Renal cortical epithelial cell (primary cell): ENCODE data around the gene RREB1. TPM values are rescaled to one million over a fixed set of nuclear protein-coding genes. Genes with fewer than 3 reads are reported as not detected.

ENCODE experiments used
- DNase-seq: peaks from one replicate; pipeline ENCODE4 v3.0.0-alpha.2; 2011; ENCODE audit warnings: low read depth
- total RNA-seq: library from RNA; depleted of rRNA; stranded (reverse); fragments of >200 nt; gene quantifications from 2 replicates; pipeline ENCODE4 v1.2.3, GENCODE V29; 2014

Gene RREB1
- total RNA-seq, 1 donor from 2014 or later = 42.6 TPM

DNA sequence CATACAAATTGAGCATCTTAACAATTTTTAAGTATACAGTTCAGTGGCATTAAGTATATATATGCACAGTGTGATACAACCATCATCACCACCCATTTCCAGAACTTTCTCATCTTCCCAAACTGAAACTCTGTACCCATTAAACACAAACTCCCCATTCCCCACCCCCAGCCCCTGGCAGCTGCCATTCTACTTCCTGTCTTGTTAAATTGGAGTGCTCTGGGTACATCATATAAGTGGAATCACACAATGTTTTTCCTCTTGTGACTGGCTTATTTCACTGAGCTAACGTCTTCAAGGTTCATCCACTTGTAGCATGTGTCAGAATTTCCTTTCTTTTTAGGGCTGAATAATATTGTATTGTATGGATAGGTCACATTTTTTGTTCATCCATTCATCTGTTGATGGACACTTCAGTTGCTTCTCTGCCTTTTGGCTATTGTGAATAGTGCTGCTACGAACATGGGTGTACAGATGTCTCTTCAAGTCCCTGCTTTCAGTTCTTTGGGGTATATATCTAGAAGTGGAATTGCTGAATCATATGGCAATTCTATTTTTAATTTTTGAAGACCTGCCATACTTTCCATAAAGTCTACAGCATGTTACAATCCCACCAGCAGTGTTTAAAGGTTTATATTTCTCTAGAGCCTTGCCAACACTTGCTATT is 19.6 kb upstream of the RREB1 start:
- DNase-seq = no peak

DNA sequence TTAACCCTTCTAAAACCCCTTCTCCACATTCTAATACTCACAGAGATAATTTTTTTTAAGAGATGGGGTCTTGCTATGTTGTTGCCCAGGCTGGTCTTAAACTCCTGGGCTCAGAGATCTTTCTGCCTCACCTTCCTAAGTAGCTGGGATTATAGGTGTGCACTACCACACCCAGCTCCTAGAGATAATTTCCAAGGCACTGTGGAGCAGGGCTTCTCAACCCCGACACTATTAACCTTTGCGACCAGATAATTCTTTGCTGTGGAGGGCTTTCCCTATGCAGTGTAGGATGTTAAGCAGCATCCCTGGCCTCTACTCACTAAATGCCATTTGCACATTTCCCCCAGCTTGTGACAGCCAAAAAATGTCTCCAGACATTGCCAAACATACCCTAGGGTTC is 8.8 kb upstream of the RREB1 start:
- no peak for DNase-seq

DNA sequence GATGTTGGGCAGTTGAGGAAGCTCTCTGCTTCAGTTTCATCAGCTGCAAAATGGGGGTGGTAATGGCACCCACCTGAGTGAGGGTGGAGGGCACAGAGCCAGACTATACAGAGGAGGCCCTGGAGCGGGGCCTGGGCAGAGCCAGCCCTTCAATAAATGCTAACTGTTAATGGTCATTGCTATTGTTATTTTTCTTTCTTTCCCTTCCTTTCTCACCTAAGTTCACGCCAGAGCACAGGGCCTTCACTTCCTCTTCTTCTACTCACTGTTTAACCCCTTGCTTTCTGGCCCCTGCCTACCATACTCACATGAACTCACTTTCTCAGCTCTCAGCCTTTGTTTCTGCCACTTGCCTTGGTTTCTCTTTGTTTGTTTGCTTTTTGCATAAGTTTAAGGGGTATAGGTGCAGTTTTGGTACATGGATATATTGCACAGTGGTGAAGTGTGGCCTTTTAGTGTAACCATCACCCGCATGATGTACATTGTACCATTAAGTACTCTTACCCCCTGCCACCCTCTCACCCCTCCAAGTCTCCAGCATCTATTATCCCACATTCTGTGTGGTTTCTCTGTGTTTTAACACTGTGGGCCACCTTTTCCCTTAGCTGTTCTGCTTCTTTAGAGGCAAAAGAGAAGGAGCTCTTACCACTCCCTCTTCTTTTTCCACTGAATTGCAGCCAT is 7.5 kb upstream of the RREB1 start:
- no peak for DNase-seq

- DNase-seq = no peak
Observed at GRCh38 chr6:7100753-7101081, 7.0 kb upstream of the RREB1 start.

- peak; percentile 21 for DNase-seq
Observed at GRCh38 chr6:7101290-7101689, 6.5 kb upstream of the RREB1 start.

GRCh38 chr6:7104752-7105151 is 3.0 kb upstream of the RREB1 start:
- no peak for DNase-seq

DNA sequence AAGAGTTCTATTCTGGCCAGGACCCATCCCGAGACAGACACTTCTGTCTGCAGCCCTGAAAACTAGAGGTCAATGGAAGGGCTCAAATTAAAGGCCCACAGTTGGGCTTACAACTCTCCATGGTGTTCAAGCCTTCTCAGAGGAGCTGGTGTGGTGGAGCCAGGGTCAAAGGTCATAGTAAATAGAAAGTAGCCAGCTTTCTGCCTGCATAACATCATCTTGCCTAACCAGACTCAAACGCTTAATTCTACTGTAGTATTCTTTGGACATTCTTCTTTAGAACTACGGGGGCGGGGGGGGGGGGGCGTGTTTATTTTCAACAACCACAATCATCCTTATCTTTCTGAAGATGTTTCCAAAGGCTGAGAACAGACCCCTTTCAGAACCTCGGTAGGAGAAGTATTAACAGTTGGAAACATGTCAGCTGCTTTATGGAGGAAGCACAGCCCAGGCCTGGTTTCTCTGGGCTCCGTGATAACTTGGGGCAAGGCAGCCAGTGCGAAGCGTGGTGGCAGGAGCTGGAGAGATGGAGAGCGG is 1.5 kb upstream of the RREB1 start:
- DNase-seq = no peak

DNA sequence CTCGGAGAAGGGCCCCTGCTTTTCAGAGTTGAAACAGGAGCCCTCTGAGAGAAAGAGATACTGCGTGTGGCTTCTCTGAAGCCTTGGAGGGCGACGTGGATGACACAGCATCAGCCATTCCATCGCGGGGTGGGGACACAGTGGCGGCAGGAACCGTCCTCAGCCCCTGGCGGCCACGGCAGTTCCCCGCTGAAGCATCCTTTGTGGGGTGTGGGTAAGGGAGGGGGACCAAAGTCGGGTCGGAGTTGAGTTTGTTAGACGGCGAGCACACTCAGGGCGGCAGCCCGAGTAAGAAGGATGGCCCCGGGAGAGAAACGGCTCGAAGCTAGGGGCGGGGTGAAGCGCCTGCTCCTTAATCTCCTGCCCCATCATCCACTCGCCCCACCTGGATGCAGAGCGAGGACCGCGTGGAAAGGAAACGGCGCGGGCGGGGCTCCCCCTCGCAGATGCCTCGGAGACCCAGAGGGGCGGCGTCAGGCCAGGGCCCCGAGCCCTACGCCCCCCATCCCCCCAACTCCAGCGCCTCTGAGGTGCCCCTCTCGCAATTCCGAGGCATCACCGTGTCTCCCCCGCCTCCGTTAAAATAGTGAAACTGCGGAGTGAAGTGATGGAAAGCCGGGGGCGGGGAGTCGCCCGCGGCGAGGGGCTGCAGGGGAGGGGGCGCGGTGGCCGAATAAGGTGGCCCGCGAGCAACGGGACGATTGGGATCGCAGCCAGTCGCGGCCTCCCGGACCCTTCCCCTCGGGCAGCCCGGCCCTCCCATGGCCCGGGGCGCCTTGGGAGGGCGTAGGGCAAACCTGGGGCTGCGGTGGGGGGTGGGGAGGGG is 796 bp upstream of the RREB1 start:
- no peak for DNase-seq

DNA sequence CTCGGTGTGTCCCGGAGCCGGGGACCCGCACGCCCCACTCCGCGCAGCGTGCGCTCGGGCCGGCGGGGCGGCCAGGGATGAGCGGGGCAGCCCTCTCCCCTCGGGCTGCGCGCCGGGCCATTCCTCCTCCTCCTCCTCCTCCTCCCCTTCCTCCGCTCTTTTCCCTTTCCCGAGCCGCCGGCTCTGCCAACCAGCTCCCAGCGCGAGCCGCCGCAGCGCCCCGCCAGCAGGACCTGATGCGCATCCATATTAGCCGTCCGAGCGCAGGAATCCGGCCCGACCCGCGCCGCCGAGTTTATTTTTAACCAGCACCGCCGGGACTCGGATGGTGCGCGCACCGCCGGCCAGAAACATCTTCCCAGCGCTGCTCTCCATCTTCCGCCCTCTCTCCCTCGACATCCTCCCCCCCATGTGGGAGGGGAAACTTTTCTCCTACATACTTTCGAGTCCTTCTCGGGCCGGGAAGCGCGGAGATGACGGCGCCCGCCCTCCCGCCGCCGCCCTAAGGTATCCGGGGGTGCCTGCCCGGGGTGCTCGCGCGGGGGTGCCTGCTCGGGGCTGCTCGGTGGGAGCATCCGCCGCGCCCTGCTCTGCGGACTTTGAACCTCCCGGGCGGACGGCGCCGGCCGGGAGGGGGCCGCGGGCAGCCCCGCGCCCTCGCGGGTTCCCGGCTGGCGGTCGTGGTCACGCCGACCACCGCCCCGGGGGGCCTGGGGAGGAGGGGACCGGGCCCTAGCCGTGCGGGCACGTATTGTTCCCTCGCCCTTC is 619 bp downstream of the RREB1 start:
- no peak for DNase-seq

- DNase-seq = peak; percentile 61
Observed at GRCh38 chr6:7108964-7109836, 1.4 kb downstream of the RREB1 start.

GRCh38 chr6:7110092-7110792 is 2.5 kb downstream of the RREB1 start:
- no peak for DNase-seq

DNA sequence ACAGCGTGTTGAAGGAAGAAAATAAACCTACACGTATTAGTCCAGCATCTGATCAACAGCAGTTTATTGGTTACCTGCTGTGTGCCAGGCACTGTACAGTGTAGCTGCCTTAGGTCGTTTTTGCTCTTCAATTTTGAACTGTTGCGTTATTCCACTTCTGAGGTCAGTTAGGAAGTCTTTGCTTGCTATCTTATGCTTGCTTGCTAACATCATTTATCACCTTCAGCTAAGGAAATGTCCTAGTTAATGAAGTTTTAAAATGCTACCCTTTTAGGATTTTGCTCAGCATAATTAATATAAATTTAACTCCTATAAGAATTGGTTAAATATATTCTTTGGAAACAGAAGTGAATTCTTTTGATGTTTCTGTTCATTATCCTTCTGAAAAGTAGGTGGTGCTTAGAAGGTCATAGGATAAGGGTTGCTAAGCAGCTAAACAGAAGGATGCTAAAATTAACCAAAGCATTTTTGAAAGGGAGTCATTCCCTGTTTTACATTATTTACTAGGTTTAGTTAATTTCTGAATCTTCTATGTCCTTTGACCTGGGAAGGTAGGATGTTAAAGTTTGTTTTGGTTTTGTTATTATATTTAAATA is 3.4 kb downstream of the RREB1 start:
- no peak for DNase-seq

DNA sequence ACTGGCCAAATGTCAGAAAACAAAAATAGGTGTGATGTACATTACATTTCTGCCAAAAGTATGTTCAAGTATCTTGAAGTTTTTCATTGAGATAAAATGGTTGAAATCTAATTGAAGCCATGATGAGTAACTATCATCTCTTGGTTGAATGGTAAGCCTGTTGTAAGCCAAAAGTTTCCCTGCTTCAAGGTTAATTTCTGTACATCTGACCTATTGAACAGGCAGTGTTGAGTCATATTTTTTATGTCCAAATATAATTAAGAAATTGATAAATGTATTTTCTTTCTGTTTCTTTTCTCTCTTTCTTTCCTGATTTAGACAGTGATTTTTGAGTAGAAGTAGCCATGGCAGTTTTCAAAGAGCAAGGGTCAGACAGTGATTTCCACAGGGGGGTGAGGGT is 4.4 kb downstream of the RREB1 start:
- no peak for DNase-seq

GRCh38 chr6:7112741-7113313 is 5.1 kb downstream of the RREB1 start:
- DNase-seq = peak; percentile 55

- DNase-seq = no peak
Observed at GRCh38 chr6:7114744-7115458, 7.1 kb downstream of the RREB1 start.

DNA sequence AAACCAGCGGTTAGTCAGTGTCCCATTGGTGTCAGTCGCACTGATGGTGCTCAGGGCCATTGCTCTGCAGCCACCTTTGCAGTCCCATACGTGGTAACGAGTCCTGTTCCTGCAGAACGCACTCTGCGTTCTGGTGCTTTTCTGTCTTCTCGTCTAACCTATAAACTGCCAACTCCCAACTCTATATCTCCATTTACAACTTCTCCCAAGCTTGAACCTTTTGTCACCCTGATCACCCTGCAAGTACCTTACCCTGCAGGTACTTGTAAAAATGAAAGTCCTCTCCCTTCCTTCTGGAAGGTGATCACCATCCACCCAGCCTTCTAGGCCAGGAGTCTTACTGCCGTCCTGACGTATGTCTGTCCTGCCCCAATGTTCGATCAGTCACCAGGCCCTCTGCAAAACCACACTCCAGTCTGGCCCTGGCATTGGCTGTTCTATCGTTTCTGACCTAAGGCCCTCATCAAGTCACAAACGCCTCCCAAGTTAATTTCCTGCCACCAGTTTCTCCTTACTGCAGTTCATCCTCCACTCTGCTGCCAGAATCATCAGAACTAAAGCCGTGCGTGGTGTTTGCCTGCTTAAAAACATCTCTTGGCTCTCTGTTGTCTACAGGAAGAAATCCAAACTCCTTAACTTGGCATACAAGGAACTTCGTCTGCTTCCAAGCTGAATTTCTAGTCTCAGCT is 7.9 kb downstream of the RREB1 start:
- no peak for DNase-seq

- DNase-seq = no peak
Observed at GRCh38 chr6:7119272-7119801, 11.6 kb downstream of the RREB1 start.

- DNase-seq = no peak
Observed at GRCh38 chr6:7121700-7122241, 14.0 kb downstream of the RREB1 start.
